Measurements from ENCODE around the gene PRR16. TPM values are rescaled to one million over a fixed set of nuclear protein-coding genes. Genes with fewer than 3 reads are reported as not detected.

Gene PRR16
- total RNA-seq, 1 experiment from 2014 or later: not detected

DNA sequence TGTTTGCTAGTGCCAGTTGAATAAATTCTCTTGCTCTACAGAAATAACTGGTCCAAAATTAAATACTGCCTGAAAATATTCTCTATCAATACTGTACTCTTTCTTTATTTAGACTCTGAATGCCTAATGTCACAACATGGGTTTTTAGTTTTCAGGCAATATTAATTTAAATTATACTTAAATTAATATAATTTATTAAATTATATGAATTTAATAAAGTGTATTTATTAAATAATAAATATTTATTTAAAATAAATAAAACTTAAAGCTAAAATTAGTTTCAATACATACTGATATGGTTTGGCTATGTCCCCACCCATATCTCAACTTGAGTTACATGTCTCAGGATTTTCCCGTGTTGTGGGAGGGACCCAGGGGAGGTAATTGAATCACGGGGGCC is 146.0 kb downstream of the PRR16 start:
- BruUV-seq (replicated peaks): no TSS peak
- Histone ChIP-seq H3K36me3 (ENCODE audit: control insufficient read depth, insufficient read depth, low read length) (no peaks in the 10 kb centered on the region), H3K27ac (ENCODE audit: low read length) (no peak overlapping the region), H3K9me3 (ENCODE audit: control insufficient read depth, insufficient read depth, low read depth, low read length) (no peaks in the 10 kb centered on the region), H3K27me3 (ENCODE audit: control insufficient read depth, insufficient read depth, low read length) (no peaks in the 10 kb centered on the region), H3K4me1 (ENCODE audit: control insufficient read depth, insufficient read depth, low read length) (no peaks in the 10 kb centered on the region), H3K4me3 (ENCODE audit: low read depth in 2 of 2, low read length in 2 of 2) (no peak overlapping the region)
- ATAC-seq: no peak
- in situ Hi-C loops (cut with HindIII; ENCODE audit: low pct_unique_long_range_greater_than_20kb, low sequenced_read_pairs): no loop called here
- no peak for TF ChIP-seq REST (IDR thresholded peaks at IDR 0.05; ENCODE audit: insufficient read depth in 1 of 2, low read depth in 2 of 2, low read length in 1 of 2)
- TF ChIP-seq, protein P1, sequence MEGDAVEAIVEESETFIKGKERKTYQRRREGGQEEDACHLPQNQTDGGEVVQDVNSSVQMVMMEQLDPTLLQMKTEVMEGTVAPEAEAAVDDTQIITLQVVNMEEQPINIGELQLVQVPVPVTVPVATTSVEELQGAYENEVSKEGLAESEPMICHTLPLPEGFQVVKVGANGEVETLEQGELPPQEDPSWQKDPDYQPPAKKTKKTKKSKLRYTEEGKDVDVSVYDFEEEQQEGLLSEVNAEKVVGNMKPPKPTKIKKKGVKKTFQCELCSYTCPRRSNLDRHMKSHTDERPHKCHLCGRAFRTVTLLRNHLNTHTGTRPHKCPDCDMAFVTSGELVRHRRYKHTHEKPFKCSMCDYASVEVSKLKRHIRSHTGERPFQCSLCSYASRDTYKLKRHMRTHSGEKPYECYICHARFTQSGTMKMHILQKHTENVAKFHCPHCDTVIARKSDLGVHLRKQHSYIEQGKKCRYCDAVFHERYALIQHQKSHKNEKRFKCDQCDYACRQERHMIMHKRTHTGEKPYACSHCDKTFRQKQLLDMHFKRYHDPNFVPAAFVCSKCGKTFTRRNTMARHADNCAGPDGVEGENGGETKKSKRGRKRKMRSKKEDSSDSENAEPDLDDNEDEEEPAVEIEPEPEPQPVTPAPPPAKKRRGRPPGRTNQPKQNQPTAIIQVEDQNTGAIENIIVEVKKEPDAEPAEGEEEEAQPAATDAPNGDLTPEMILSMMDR (IDR thresholded peaks at IDR 0.05): no peak
- TF ChIP-seq POLR2AphosphoS5 (IDR thresholded peaks at IDR 0.05; ENCODE audit: low read depth, low read length): no peak
- no peak for TF ChIP-seq TCF7L2 (IDR thresholded peaks at IDR 0.05; ENCODE audit: low read depth, low read length)
- TF ChIP-seq SIN3A (IDR thresholded peaks at IDR 0.05; ENCODE audit: borderline replicate concordance, insufficient read depth, low read depth, low read length): no peak
- ChIA-PET POLR2A (no interaction called here), CTCF (no interaction called here)
- no peak for DNase-seq (ENCODE audit: low read depth, low spot score)
- intact Hi-C loops (cut with micrococcal nuclease; ENCODE audit: unreplicated experiment): no loop called here

- intact Hi-C loops (cut with micrococcal nuclease; ENCODE audit: unreplicated experiment) (no loop called here), in situ Hi-C loops (cut with HindIII; ENCODE audit: low pct_unique_long_range_greater_than_20kb, low sequenced_read_pairs) (no loop called here)
- H3K36me3 ChIP-seq (ENCODE audit: control insufficient read depth, insufficient read depth, low read length): no peaks in the 10 kb centered on the region
- no peak for DNase-seq (ENCODE audit: low read depth, low spot score)
- H3K27ac ChIP-seq (ENCODE audit: low read length): no peak overlapping the region
- no peaks in the 10 kb centered on the region for H3K4me1 ChIP-seq (ENCODE audit: control insufficient read depth, insufficient read depth, low read length)
- no peaks in the 10 kb centered on the region for H3K27me3 ChIP-seq (ENCODE audit: control insufficient read depth, insufficient read depth, low read length)
- CTCF ChIA-PET: no interaction called here
- POLR2A ChIA-PET: no interaction called here
- no TSS peak for BruUV-seq (replicated peaks)
- H3K4me3 ChIP-seq (ENCODE audit: low read depth in 2 of 2, low read length in 2 of 2): no peak overlapping the region
- H3K9me3 ChIP-seq (ENCODE audit: control insufficient read depth, insufficient read depth, low read depth, low read length): no peaks in the 10 kb centered on the region
- ATAC-seq: no peak
- TF ChIP-seq SIN3A (IDR thresholded peaks at IDR 0.05; ENCODE audit: borderline replicate concordance, insufficient read depth, low read depth, low read length) (no peak), REST (IDR thresholded peaks at IDR 0.05; ENCODE audit: insufficient read depth in 1 of 2, low read depth in 2 of 2, low read length in 1 of 2) (no peak), POLR2AphosphoS5 (IDR thresholded peaks at IDR 0.05; ENCODE audit: low read depth, low read length) (no peak), TCF7L2 (IDR thresholded peaks at IDR 0.05; ENCODE audit: low read depth, low read length) (no peak)
- TF ChIP-seq, protein P1 (IDR thresholded peaks at IDR 0.05): no peak
These were observed 149.6 kb downstream of the PRR16 start for GRCh38 chr5:120613729-120614128.

All from Panc1 (cell line).